HCT116 (cell line): ENCODE measurements around the gene MIA. TPM values are rescaled to one million over a fixed set of nuclear protein-coding genes. Genes with fewer than 3 reads are reported as not detected.

Source experiments
- ATAC-seq: fragments of 200-7000 bp; cut with Tn5 transposase; 2 replicates; pipeline ENCODE4 v1.9.1; 2020; ENCODE audit warnings: mild to moderate bottlenecking, moderate library complexity
- BruUV-seq: library from RNA; stranded (reverse); fragments of 400-500 nt; replicated peaks from 2 replicates; lab custom pipeline; 2021; lab: Mats Ljungman, UMichigan
- CTCF ChIA-PET: fragments of 300-600 bp; sonication (Branson Sonifier 250); formaldehyde crosslinking; loops from one replicate; lab custom pipeline; 2021; ENCODE audit warnings: antibody characterized with exemption; lab: Charles Lee
- POLR2A ChIA-PET: fragments of 300-600, 350-600 bp; sonication (Branson Sonifier 250); formaldehyde crosslinking; loops from one replicate; lab custom pipeline; 2021; ENCODE audit warnings: antibody characterized with exemption; lab: Charles Lee
- RAD21 ChIA-PET, 2 experiments: fragments of 300-600 bp; sonication (Branson Sonifier 250); formaldehyde crosslinking; loops; one replicate each; lab custom pipeline; 2023; ENCODE audit warnings: low total read pairs in 2 of 2; ENCODE audit not compliant: uncharacterized antibody in 2 of 2, unreplicated experiment in 2 of 2, low non-redundant PET in 1 of 2; lab: Charles Lee
- DNase-seq: peaks from one replicate; pipeline ENCODE4 v3.0.0-alpha.2; 2010; ENCODE audit warnings: low read depth, low spot score
- H2AFZ ChIP-seq: fragments of 200-600 bp; shearing (Covaris generic), sonication (generic); 2 replicates; pipeline ENCODE4 v1.6.1; 2017; ENCODE audit warnings: low read depth, mixed run types, mixed read lengths, antibody characterized with exemption, low read length; ENCODE audit not compliant: poor library complexity, severe bottlenecking
- H3K27ac ChIP-seq: 2 replicates; pipeline ENCODE4 v1.5.1; 2012; ENCODE audit warnings: low read depth, low read length
- H3K27me3 ChIP-seq: fragments of 200-600 bp; sonication (generic); 2 replicates; pipeline ENCODE4 v1.6.1; 2016; ENCODE audit warnings: mixed run types, low read length, mixed read lengths; ENCODE audit not compliant: insufficient read depth
- H3K36me3 ChIP-seq, 2 experiments: fragments of 200-500 bp in 1 of 2; fragments of 200-600 bp in 1 of 2; sonication (Bioruptor generic) in 1 of 2; sonication (generic) in 1 of 2; 2 replicates each; pipeline versions ENCODE4 v1.5.1 to v1.6.1; 2014 to 2016; ENCODE audit warnings: low read length in 2 of 2, inconsistent platforms in 1 of 2, mixed read lengths in 1 of 2, mixed run types in 1 of 2; ENCODE audit not compliant: insufficient read depth in 2 of 2, control insufficient read depth in 1 of 2
- H3K4me1 ChIP-seq, 2 experiments: fragments of 200-600 bp in 1 of 2; sonication (generic) in 1 of 2; 2 replicates each; pipeline versions ENCODE4 v1.5.1 to v1.6.1; 2012 to 2017; ENCODE audit warnings: low read length in 2 of 2, inconsistent platforms in 1 of 2, mild to moderate bottlenecking in 1 of 2, mixed read lengths in 1 of 2, mixed run types in 1 of 2, moderate library complexity in 1 of 2; ENCODE audit not compliant: insufficient read depth in 2 of 2, control insufficient read depth in 1 of 2
- H3K4me2 ChIP-seq: fragments of 200-600 bp; sonication (generic); 2 replicates; pipeline ENCODE4 v1.6.1; 2017; ENCODE audit warnings: mixed run types, low read length, mixed read lengths
- H3K4me3 ChIP-seq, 2 experiments: fragments of 200-600 bp in 1 of 2; sonication (generic) in 1 of 2; replicated peaks in 1 of 2; 2 replicates each; pipeline ENCODE4 v1.5.1; 2011 to 2016; ENCODE audit warnings: low read length in 2 of 2, control low read depth in 1 of 2, low read depth in 1 of 2, mild to moderate bottlenecking in 1 of 2, mixed read lengths in 1 of 2, mixed run types in 1 of 2
- H3K79me2 ChIP-seq: fragments of 200-600 bp; sonication (generic); 2 replicates; pipeline ENCODE4 v1.6.1; 2017; ENCODE audit warnings: mild to moderate bottlenecking, mixed run types, low read length, moderate library complexity, mixed read lengths; ENCODE audit not compliant: insufficient read depth
- H3K9ac ChIP-seq: fragments of 200-600 bp; sonication (generic); 2 replicates; pipeline ENCODE4 v1.6.1; 2016; ENCODE audit warnings: low read length, mixed read lengths
- H3K9me2 ChIP-seq: fragments of 200-600 bp; sonication (generic), shearing (Covaris generic); 2 replicates; pipeline ENCODE4 v1.6.1; 2017; ENCODE audit warnings: mixed run types, mild to moderate bottlenecking, moderate library complexity; ENCODE audit not compliant: insufficient read depth
- H3K9me3 ChIP-seq, 2 experiments: fragments of 200-500 bp in 1 of 2; fragments of 200-600 bp in 1 of 2; sonication (Bioruptor generic) in 1 of 2; sonication (generic) in 1 of 2; 2 replicates each; pipeline ENCODE4 v1.6.1; 2014 to 2017; ENCODE audit warnings: low read length in 2 of 2, mixed read lengths in 2 of 2, inconsistent platforms in 1 of 2, low read depth in 1 of 2, mild to moderate bottlenecking in 1 of 2, mixed run types in 1 of 2, moderate library complexity in 1 of 2; ENCODE audit not compliant: control insufficient read depth in 1 of 2, insufficient read depth in 1 of 2
- H4K20me1 ChIP-seq: fragments of 200-600 bp; sonication (generic), shearing (Covaris generic); 2 replicates; pipeline ENCODE4 v1.6.1; 2017; ENCODE audit warnings: mixed run types, mild to moderate bottlenecking, moderate library complexity; ENCODE audit not compliant: insufficient read depth
- CEBPB ChIP-seq: IDR thresholded peaks from 2 replicates; pipeline ENCODE4 v1.6.1; 2012; ENCODE audit warnings: low read depth
- FOSL1 ChIP-seq: IDR thresholded peaks from 2 replicates; pipeline ENCODE4 v1.6.1; 2012; ENCODE audit warnings: low read depth
- MAX ChIP-seq: IDR thresholded peaks from 2 replicates; pipeline ENCODE4 v1.6.1; 2012
- POLR2AphosphoS5 ChIP-seq: IDR thresholded peaks from 2 replicates; pipeline ENCODE4 v1.6.1; 2011; ENCODE audit warnings: mild to moderate bottlenecking, low read depth, low read length, moderate library complexity
- ZBTB33 ChIP-seq: IDR thresholded peaks from 2 replicates; pipeline ENCODE4 v1.6.1; 2011; ENCODE audit warnings: mild to moderate bottlenecking, low read length, moderate library complexity; ENCODE audit not compliant: insufficient replicate concordance; ENCODE audit errors: extremely low read depth
- ZFX ChIP-seq: fragments of 450-650 bp; IDR thresholded peaks from 2 replicates; pipeline ENCODE4 v1.6.1; 2017
- intact Hi-C: fragments of 100-400 bp; cut with micrococcal nuclease; formaldehyde crosslinking; loops from 2 replicates; pipeline ENCODE4 v1.10.0; 2022
- total RNA-seq: library from RNA; stranded (reverse); gene quantifications from one replicate; pipeline ENCODE4 v1.2.1, GENCODE V29; 2021; ENCODE audit not compliant: unreplicated experiment
- TF ChIP-seq, protein P1 (sequence below), 3 experiments: fragments of 200-600 bp in 1 of 3; sonication (generic) in 1 of 3; IDR thresholded peaks in 2 of 3; conservative IDR thresholded peaks in 1 of 3; 2 replicates each; pipeline ENCODE4 v1.5.1; 2012 to 2017; ENCODE audit warnings: low read depth in 2 of 3, low read length in 2 of 3, antibody characterized with exemption in 1 of 3, borderline replicate concordance in 1 of 3, control low read depth in 1 of 3, mild to moderate bottlenecking in 1 of 3, mixed read lengths in 1 of 3, mixed run types in 1 of 3, moderate library complexity in 1 of 3; ENCODE audit not compliant: insufficient read depth in 1 of 3

Gene MIA
- total RNA-seq, 1 experiment from 2014 or later: 1.4 TPM

DNA sequence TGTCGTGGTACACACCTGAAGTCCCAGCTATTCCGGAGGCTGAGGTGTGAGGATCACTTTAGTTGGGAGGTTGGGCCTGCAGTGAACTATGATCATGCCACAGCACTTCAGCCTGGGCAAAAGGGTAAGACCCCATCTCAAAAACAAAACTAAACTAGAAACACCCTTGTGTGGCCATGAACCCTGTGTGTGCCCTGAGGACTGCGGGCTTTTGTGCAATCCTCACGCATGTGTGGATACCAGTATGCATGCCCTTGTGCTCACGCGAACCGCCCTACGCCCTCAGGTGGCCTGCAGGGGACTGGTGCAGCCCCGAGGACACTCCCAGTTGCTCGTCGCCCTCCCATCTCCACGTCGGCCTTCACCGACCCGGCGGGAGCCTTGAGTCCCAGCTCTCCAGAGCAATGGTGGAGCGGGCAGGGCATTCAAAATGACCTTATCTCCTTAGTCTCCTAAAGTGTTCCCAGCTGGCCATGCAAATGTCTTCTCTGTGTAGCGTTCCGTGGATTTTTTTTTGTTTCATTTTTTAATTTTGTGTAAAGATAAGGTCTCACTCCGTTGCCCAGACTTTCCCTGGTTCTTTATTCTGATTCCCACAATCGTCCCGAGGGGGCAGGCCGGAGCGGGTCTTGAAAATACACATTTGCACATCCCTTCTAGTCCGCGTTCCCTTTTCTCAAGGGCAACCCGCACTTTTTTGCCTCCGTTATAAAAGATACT, 22.8 kb downstream of the MIA start:
- peak overlapping the region; percentile 77 for H3K4me2 ChIP-seq
- H2AFZ ChIP-seq: peak overlapping the region; percentile 49
- peak overlapping the region; percentile 70 for H3K9ac ChIP-seq
- H3K4me1 ChIP-seq: peaks cover 9 to 39% of the 10 kb centered on the region in 2 experiments
- H3K9me3 ChIP-seq: no peaks in the 10 kb centered on the region
- TF ChIP-seq ZFX: peak; percentile 50; the same call in 1 of the 2 replicates
- TF ChIP-seq MAX: peak; percentile 73
- peak; percentile 17; the same call in 1 of the 2 replicates for TF ChIP-seq POLR2AphosphoS5
- TF ChIP-seq FOSL1: no peak
- TF ChIP-seq CEBPB: no peak
- TF ChIP-seq ZBTB33: no peak
- TF ChIP-seq, protein P1, sequence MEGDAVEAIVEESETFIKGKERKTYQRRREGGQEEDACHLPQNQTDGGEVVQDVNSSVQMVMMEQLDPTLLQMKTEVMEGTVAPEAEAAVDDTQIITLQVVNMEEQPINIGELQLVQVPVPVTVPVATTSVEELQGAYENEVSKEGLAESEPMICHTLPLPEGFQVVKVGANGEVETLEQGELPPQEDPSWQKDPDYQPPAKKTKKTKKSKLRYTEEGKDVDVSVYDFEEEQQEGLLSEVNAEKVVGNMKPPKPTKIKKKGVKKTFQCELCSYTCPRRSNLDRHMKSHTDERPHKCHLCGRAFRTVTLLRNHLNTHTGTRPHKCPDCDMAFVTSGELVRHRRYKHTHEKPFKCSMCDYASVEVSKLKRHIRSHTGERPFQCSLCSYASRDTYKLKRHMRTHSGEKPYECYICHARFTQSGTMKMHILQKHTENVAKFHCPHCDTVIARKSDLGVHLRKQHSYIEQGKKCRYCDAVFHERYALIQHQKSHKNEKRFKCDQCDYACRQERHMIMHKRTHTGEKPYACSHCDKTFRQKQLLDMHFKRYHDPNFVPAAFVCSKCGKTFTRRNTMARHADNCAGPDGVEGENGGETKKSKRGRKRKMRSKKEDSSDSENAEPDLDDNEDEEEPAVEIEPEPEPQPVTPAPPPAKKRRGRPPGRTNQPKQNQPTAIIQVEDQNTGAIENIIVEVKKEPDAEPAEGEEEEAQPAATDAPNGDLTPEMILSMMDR (IDR thresholded peaks at IDR 0.05 in 2 of 3, conservative IDR thresholded peaks at IDR 0.05 in 1 of 3; ENCODE audit: borderline replicate concordance in 1 of 3, insufficient read depth in 1 of 3, low read depth in 2 of 3, low read length in 2 of 3): peak; percentile 14 to 47 (median 30); a peak in 3 of 6 replicates
- H3K27me3 ChIP-seq: no peaks in the 10 kb centered on the region
- H3K79me2 ChIP-seq: peaks cover 38% of the 10 kb centered on the region
- TSS peak; percentile 82 for BruUV-seq
- intact Hi-C loops: loop anchor here (1.0 to 5.0 kb wide), 3 partner anchors 20 to 81 kb away; partner anchors contain the start of genes ACTMAP, COQ8B, ITPKC and RAB4B
- CTCF ChIA-PET: interaction anchor here (0.7 to 1.8 kb wide), 9 partner anchors 9 to 346 kb away, joined by 3 to 17 read pairs (median 4); partner anchors contain the start of genes ACTMAP, RAB4B and SNRPA
- DNase-seq (peak; percentile 64), ATAC-seq (peak; percentile 68)
- POLR2A ChIA-PET: interaction anchor here (0.7 to 2.3 kb wide), 5 partner anchors 9 to 82 kb away, joined by 3 to 19 read pairs (median 5); partner anchors contain the start of genes ACTMAP, MIA and RAB4B
- no peaks in the 10 kb centered on the region for H3K9me2 ChIP-seq
- RAD21 ChIA-PET: no interaction called here
- peaks cover 7 to 23% of the 10 kb centered on the region in 2 experiments; a peak in 3 of 4 replicates for H3K36me3 ChIP-seq
- H3K27ac ChIP-seq: peak overlapping the region; percentile 87
- H4K20me1 ChIP-seq: no peaks in the 10 kb centered on the region
- peak overlapping the region; percentile 55 to 88 for H3K4me3 ChIP-seq
